Eye (tissue), 1 donor: ENCODE data around the gene PRTN3.
"Not testable (repeated sequence)": the region's sequence is repeated elsewhere in the genome, so short reads cannot be mapped to it uniquely, and the experiment has no call there.

Experiments
- DNase-seq: peaks from one replicate; pipeline ENCODE4 v3.0.0-alpha.2; 2015

PRTN3 gene

DNA sequence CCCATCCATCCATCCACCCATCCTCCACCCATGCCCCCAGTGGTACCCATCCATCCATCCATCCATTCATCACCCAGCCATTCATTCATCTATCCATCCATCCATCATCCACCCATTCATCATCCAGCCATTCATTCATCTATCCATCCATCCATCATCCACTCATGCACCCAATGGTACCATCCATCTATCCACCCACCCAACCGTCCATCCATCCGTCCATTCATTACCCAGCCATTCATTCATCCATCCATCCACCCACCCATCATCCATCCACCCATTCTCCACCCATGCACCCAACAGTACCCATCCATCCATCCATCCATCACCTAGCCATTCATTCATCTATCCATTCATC is 24.3 kb upstream of the PRTN3 start:
- no peak for DNase-seq

- not testable (repeated sequence) for DNase-seq
Observed at GRCh38 chr19:820212-820611, 20.6 kb upstream of the PRTN3 start.

- no peak for DNase-seq
Observed at GRCh38 chr19:821231-821824, 19.5 kb upstream of the PRTN3 start.

- DNase-seq = peak; percentile 89
Observed at GRCh38 chr19:821825-822503, 18.8 kb upstream of the PRTN3 start, which contains the start of gene PLPPR3. Gene PLPPR3, minus strand, starts transcription at chr19:821955. Its CDS starts 396 bp downstream, at chr19:821559.

- DNase-seq = no peak
Observed at GRCh38 chr19:823565-824121, 17.2 kb upstream of the PRTN3 start.

- no peak for DNase-seq
Observed at GRCh38 chr19:824885-825284, 15.9 kb upstream of the PRTN3 start.

GRCh38 chr19:825897-826644 is 14.7 kb upstream of the PRTN3 start:
- DNase-seq = no peak

DNA sequence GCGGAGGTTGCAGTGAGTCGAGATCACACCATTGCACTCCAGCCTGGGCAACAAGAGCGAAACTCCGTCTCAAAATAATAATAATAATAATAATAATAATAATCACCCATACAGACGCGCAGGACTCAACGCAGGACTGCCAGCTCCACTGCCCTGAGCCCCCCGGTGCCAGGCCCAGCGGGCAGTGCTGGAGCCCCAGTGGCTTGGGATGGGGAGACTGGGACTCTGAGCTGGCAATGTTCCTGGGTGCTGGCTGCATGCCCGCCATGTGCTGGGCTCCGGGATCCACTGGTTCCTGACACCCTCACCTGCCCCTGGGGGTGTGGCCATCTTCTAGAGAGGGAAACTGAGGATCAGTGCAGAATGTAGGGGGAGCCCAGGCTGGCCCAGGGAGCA is 13.5 kb upstream of the PRTN3 start:
- no peak for DNase-seq

GRCh38 chr19:827710-828321 is 13.0 kb upstream of the PRTN3 start, which contains the start of gene AZU1:
Gene AZU1, plus strand, starts transcription at chr19:827837. Its CDS starts 10 bp downstream, at chr19:827847.
- no peak for DNase-seq

- no peak for DNase-seq
Observed at GRCh38 chr19:829129-829758, 11.6 kb upstream of the PRTN3 start.

GRCh38 chr19:831407-832369 is 9.1 kb upstream of the PRTN3 start:
- DNase-seq = no peak

DNA sequence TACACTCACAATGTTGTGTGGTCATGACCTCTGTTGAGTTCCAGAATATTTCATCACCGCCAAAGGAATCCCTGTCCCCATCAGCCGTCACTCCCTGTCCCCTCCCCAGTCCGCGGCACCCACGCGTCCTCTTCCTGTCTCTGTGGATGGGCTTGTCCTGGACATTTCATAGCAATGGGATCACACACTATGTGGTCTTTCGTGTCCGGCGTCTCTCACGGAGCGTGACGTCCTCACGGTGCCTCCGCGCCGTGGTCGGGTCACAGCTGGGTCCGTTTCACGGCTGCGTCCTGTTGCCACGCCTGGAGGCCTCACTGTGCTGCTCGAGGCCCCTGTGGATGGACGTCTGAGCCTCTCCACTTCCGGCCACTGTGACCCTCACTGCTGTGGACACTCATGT is 6.6 kb upstream of the PRTN3 start:
- DNase-seq = no peak

GRCh38 chr19:835210-835810 is 5.5 kb upstream of the PRTN3 start:
- DNase-seq = peak; percentile 66

DNA sequence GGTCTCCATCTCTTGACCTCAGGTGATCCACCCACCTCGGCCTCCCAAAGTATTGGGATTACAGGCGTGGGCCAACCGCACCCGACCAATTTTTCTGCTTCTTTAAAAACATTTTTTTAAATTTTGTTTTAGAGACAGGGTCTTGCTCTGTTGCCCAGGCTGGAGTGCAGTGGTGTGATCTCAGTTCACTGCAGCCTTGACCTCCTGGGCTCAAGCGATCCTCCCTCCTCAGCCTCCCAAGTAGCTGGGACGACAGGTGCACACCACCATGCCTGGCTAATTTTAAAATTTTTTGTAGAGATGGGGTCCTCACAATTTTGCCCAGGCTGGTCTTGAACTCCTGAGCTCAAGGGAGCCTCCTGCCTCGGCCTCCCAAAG is 2.0 kb downstream of the PRTN3 start:
- not testable (repeated sequence) for DNase-seq

DNA sequence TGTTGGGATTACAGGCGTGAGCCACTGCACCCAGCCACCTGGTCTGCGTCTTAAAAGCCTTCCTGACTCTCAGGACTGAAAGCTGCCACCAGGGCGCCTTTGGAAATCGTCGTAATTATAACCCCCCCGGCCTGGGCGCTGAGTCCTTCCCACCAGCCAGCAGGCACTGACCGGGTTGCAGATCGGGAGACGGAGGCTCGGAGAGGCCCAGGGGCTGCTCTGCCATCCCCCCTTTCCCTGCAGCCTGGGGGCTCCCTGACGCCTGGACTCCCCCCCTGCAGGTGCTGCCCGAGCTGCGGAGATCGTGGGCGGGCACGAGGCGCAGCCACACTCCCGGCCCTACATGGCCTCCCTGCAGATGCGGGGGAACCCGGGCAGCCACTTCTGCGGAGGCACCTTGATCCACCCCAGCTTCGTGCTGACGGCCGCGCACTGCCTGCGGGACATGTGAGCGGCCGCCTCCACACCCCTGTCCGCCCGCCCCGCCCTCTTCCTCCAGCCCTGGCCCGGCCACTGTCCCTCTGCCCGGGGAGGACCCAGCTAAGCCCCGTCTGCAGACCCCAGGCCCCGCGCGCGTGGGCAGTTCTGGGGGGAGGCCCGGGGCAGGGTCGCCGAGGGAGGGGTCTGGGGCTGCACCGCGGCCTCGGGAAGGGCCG is 2.5 kb downstream of the PRTN3 start:
- DNase-seq = peak; percentile 38

- DNase-seq = peak; percentile 11
Observed at GRCh38 chr19:843836-844545, 3.2 kb downstream of the PRTN3 start.

DNA sequence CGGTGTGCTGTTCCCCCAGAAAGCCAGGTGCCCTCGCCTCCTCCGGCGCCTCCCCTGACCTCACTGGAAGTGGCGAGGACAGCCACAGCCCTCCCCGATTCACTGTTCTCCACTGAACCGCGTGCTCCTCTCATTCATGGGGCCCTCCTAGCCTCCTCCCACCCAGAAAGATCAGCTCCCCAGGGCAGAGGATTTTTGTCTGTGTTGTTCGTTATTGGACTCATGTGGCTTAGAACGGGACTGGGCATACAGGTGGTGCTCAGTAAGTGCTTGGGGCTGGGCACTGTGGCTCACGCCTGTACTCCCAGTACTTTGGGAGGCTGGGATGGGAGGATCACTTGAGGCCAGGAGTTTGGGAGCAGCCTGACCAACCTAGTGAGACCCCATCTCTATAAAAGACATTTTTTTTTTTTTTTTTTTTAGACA is 3.8 kb downstream of the PRTN3 start:
- peak; percentile 23 for DNase-seq

DNA sequence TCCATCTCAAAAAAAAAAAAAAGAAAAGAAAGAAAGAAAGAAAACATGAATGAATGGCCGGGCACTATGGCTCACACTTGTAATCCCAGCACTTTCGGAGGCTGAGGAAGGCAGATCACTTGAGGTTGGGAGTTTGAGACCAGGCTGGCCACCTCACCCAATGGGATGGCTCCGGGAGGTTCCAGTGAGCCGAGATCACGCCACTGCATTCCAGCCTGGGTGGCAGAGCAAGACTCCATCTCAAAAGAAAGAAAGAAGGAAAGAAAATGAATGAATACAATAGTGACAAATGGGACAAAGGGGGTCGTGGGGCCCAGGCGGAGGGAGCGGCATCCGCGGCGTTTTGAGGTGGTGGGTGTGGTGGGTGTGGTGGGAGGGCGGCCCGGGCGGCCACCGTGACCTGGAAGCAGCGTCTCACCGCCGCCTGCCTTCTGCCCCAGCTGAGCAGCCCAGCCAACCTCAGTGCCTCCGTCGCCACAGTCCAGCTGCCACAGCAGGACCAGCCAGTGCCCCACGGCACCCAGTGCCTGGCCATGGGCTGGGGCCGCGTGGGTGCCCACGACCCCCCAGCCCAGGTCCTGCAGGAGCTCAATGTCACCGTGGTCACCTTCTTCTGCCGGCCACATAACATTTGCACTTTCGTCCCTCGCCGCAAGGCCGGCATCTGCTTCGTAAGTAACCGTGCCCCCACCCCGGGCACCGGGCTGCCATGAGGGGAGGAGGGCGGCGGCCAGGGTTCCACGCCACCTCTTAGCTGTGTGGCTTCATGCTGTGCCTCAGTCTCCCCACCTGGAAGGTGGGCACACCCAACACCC is 5.1 kb downstream of the PRTN3 start:
- no peak for DNase-seq

DNA sequence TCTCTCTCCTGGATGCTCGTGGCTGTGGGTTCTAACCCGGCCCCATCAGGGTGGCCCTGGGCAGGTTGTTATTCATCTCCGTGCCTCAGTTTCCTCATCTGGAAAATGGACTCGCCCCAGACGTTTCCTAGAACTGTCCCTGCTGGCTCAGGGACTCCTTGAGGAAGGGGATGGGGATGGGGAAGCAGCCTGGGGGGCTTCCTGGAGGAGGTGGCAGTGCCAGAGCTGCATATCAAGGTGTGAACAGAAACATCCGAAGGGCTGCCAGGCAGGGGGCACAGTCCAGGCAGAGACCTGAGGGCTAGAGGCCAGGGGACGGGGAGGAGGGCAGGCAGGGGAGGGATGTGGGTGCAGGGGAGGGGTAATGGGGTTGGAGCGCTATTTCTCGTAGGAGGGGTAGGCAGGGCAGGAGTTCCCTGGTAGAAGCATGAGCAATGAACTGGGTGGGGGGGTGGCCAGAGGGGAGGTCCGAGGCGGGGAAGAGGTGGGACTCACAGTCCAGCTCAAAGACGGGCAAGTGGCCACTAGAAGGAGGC is 7.7 kb downstream of the PRTN3 start:
- no peak for DNase-seq
